ENCODE measurements around the gene SLC6A6.

DNA sequence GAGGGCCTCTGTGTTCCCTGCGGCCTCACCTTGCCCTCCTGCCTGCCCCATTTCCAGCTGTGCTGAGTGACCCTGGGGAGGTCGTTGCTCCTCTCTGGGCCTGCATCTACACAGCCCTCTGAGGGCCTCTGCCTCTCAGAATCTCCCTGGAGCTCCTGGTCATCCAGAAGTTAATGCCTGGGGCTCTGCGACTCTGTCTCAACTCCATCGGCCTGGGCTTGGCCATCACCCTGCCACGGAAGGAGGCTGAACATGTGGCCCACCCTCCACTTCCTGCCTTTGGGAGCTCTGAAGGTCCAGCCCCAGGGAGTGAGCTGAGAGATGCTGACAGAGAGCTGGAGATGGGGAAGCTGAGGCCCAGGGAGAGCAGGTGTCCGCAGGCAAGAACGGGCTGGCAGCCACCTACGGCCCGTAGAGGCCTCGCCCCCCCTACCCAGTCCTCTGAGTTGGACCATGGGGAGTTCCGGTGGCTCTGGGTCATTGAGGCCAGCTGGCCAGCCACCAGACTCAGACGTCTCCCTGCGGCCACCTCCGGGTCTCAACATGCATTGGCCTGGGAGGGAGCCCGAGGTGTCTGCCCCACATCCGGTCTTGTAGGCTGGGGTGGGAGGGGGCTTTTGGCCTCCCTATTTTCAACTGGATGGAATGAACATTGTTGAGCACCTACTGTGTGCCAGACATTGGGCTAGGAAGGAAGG, 103.5 kb downstream of the SLC6A6 start:
- no peak for TF ChIP-seq EZH2 (IDR thresholded peaks at IDR 0.05; ENCODE audit: borderline replicate concordance)
- TF ChIP-seq, protein P1, sequence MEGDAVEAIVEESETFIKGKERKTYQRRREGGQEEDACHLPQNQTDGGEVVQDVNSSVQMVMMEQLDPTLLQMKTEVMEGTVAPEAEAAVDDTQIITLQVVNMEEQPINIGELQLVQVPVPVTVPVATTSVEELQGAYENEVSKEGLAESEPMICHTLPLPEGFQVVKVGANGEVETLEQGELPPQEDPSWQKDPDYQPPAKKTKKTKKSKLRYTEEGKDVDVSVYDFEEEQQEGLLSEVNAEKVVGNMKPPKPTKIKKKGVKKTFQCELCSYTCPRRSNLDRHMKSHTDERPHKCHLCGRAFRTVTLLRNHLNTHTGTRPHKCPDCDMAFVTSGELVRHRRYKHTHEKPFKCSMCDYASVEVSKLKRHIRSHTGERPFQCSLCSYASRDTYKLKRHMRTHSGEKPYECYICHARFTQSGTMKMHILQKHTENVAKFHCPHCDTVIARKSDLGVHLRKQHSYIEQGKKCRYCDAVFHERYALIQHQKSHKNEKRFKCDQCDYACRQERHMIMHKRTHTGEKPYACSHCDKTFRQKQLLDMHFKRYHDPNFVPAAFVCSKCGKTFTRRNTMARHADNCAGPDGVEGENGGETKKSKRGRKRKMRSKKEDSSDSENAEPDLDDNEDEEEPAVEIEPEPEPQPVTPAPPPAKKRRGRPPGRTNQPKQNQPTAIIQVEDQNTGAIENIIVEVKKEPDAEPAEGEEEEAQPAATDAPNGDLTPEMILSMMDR (IDR thresholded peaks at IDR 0.05; ENCODE audit: poor library complexity), result no peak
- no peak for TF ChIP-seq EZH2phosphoT487 (IDR thresholded peaks at IDR 0.05; ENCODE audit: low read depth, severe bottlenecking, unreplicated experiment)

All from hepatocyte (in vitro differentiated cells).